ENCODE results near the gene DNAJB6.

DNA sequence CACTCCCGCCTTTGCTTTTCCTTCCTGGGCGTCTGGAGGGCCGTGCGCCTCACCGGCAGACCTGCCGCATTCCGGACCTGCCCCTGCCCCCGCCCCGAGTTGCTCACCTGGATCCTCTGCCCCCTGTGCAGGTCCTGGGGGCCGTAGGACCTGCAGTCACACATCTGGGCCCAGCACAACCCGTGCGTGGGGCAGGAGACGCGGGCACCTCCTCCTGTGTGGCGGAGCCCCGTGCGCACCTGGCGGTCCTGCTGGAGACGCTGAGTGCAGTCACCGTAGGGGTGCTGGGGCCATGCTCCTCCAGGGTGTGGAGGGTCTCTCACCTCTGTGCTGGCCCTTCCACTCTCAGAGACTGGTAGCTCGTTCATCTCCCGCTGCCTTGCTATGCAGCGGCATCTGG, 85.5 kb downstream of the DNAJB6 start:
- TF ChIP-seq, protein P1, sequence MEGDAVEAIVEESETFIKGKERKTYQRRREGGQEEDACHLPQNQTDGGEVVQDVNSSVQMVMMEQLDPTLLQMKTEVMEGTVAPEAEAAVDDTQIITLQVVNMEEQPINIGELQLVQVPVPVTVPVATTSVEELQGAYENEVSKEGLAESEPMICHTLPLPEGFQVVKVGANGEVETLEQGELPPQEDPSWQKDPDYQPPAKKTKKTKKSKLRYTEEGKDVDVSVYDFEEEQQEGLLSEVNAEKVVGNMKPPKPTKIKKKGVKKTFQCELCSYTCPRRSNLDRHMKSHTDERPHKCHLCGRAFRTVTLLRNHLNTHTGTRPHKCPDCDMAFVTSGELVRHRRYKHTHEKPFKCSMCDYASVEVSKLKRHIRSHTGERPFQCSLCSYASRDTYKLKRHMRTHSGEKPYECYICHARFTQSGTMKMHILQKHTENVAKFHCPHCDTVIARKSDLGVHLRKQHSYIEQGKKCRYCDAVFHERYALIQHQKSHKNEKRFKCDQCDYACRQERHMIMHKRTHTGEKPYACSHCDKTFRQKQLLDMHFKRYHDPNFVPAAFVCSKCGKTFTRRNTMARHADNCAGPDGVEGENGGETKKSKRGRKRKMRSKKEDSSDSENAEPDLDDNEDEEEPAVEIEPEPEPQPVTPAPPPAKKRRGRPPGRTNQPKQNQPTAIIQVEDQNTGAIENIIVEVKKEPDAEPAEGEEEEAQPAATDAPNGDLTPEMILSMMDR (conservative IDR thresholded peaks at IDR 0.05) = no peak
- TF ChIP-seq ZFX (IDR thresholded peaks at IDR 0.05) = no peak

Data from C4-2B (cell line).